Amniotic epithelial cell (primary cell): ENCODE measurements around the gene PDIA2.
A peak's percentile ranks its signal among the peaks of the same experiment; 100 is the strongest.

Experiments
- DNase-seq: peaks from one replicate; pipeline ENCODE4 v3.0.0-alpha.2; 2010; ENCODE audit warnings: low read depth

The PDIA2 gene

GRCh38 chr16:296806-297510 is 14.0 kb downstream of the PDIA2 start:
- no peak for DNase-seq

GRCh38 chr16:297832-298231 is 14.9 kb downstream of the PDIA2 start:
- no peak for DNase-seq

GRCh38 chr16:301235-301634 is 18.3 kb downstream of the PDIA2 start:
- DNase-seq = no peak

DNA sequence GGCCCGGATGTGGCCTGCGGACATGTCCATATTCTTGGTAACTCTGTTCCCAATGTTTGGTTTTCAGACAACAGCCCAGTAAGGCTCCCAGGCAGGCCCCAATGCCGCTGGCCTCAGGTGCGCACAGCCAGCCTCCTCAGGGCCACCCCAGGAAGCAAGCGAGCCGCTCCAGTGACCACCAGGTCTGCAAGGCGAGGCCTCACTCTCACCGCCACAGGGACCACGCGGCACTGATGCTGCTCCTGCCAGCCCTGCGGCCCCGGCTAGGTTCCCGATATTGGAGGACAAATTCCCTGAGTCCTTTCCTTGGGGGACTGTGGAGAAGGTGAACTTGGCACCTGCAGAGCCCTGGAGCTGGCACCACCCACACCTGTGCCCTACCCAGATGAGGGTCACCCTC is 19.0 kb downstream of the PDIA2 start:
- no peak for DNase-seq

- DNase-seq = no peak
Observed at GRCh38 chr16:303760-304505, 21.0 kb downstream of the PDIA2 start.

DNA sequence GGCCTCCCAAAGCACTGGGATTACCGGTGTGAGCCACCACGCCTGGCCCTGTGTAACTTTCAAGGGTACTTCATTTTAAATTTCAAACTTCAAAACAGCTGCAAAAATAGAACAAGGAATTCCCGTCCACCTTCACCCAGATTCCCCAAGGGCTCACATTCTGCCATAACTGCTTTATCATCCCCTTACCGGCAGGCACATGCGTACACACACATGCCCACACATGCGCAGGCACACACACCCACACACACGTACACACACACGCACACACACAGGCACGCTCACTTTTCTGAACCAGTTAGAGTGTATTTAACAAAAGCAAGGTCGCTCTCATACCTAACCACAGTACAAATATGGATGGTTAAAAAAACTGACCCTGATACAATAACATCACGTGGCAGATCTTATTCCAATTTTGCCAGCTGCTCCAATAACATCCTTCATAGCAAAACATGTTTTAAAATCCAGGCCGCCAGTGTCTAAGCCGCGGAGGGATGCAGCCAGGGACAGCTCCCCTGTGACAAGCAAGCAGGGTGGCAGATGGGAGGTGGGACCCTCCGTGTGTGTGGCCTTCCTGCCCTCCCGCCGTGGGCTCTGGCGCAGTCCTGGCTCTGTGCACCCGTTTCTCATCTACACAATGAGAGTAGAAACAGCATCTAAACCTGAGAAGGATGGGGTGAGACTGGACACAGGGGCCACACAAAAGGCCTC is 23.1 kb downstream of the PDIA2 start:
- DNase-seq = no peak

- no peak for DNase-seq
Observed at GRCh38 chr16:306911-307370, 24.0 kb downstream of the PDIA2 start.

DNA sequence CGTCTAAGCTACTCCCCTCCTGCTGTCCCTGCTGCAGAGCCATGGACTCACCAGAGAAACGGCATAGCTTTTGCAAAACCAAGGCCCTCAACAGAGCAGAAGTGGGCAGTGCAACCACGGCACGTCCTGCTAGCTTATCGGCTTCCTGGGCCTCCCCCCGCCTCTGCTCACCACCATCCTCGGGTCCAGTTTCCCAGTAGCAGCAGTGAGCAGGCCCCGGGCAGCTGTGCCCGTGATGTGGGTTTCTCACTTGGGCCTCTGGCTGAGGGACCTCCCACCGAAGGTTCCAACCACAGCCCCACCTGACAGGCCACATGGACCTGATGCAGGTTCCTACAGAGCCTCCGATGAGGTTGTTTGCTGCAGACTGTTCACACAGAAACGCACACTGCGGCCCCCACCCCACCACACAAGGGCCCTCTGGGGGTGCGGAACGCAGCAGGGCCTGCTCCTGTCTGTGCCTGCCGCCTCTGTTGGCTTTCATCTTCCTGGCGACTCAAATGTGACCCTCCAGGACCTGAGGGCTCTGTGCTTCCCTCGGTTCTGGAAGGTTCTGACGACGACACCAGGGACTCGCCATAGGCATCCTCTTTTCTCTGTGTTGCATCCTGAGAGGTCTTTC is 24.8 kb downstream of the PDIA2 start:
- DNase-seq = no peak

GRCh38 chr16:309476-309875 is 26.5 kb downstream of the PDIA2 start:
- DNase-seq = no peak

GRCh38 chr16:311725-312124 is 28.8 kb downstream of the PDIA2 start:
- no peak for DNase-seq

DNA sequence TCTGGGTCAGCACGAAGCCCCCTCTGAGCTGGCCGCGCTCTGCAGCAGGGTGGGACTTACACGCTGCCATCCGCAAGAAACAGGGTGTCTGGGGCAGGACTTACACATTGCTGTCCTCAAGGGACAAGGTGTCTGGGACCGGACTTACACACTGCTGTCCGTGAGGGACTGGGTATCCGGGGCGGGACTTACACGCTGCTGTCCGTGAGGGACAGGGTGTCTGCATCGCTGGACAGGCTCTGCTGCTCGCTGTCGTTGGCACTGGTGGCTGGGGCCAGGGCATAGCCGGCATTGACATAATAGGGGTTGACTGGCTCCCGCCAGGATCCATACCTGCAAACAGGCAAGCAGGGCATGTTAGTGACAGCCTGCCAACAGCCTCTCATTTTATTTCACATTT is 31.4 kb downstream of the PDIA2 start:
- DNase-seq = no peak

GRCh38 chr16:314795-315299 is 31.9 kb downstream of the PDIA2 start:
- DNase-seq = no peak

GRCh38 chr16:316741-317464 is 33.9 kb downstream of the PDIA2 start:
- no peak for DNase-seq

GRCh38 chr16:317583-317982 is 34.6 kb downstream of the PDIA2 start:
- DNase-seq = no peak

- no peak for DNase-seq
Observed at GRCh38 chr16:318628-319027, 35.7 kb downstream of the PDIA2 start.

- no peak for DNase-seq
Observed at GRCh38 chr16:320206-320605, 37.2 kb downstream of the PDIA2 start.

DNA sequence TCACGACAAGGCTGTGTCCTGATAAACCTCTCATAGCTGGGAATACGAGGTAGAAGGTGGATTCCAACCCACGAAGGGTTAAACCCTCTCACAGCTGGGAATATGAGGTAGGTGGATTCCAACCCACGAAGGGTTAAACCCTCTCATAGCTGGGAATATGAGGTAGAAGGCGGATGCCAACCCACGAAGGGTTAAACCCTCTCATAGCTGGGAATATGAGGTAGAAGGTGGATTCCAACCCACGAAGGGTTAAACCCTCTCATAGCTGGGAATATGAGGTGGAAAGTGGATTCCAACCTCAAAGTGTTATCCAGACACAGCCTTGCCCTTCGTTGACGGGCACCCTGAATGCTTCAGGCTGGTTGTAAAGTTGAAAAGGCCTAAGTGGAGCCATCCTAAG is 38.6 kb downstream of the PDIA2 start:
- no peak for DNase-seq

- DNase-seq = no peak
Observed at GRCh38 chr16:322476-323143, 39.6 kb downstream of the PDIA2 start.

DNA sequence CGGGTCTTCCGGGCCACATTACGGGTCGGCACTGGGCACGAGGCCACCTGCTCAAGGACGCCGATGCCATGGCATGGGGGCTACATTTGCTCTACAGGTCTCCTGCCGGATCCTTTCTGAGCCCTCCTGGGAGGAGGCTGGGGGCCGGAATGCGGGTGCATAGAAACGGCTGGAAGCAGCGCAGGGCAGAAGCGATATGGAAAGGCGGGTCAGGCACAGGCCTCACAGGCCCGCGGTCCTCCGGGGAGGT is 41.2 kb downstream of the PDIA2 start:
- no peak for DNase-seq

DNA sequence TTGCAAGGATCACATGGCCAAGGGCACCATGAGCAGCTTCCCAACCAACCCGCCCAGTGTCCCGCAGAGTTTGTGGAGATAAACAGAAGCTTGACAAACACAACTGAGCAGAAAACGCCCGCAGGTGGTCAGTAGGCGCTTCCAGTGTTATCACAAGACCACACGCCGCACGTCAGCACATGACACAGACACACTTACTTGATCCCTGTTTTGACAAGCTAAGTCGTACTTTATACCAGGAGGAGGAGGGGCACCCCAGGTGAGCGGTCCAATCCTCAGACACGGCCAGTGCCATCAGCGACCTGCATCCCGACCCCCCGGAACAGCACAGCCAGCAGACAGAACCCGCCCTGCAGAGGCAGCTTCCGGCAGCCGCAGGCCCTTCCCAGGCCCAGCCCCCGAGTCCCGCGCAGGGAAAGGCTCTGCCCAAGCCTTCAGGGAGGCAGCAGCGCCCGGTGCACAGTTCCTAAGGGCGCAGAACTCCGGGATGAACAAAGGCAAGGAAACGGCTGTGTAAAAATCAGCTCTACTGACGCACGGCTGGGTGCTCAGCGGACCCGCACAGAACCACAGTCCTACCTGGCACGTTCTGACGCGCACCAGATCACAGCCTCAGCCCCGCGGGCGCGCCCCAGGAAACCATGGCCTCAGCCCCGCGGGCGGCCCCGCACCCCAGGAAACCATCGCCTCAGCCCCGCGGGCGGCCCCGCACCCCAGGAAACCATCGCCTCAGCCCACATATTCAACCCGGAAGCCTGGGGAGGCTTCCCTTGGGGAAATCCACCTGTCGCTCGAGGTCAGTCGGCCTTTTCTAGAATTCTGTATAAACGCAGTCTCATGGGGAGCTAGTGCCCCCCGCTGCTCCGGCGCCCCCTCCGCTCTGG is 41.7 kb downstream of the PDIA2 start:
- DNase-seq = peak; percentile 19
